H1 (cell line): ENCODE measurements around the gene RAB3GAP2. TPM values are rescaled to one million over a fixed set of nuclear protein-coding genes. Genes with fewer than 3 reads are reported as not detected.

Experiments
- ASH2L ChIP-seq: fragments of 200-600, 300-600 bp; sonication (generic); IDR thresholded peaks from one replicate; pipeline ENCODE4 v1.7.1; 2017; ENCODE audit warnings: low read length
- RBBP5 ChIP-seq: IDR thresholded peaks from 2 replicates; pipeline ENCODE4 v1.7.1; 2012; ENCODE audit warnings: low read depth, mild to moderate bottlenecking, inconsistent platforms, low read length, moderate library complexity, borderline replicate concordance
- SIX5 ChIP-seq: IDR thresholded peaks from 2 replicates; pipeline ENCODE4 v1.6.1; 2011; ENCODE audit warnings: mild to moderate bottlenecking, low read depth, low read length
- SP4 ChIP-seq: IDR thresholded peaks from 2 replicates; pipeline ENCODE4 v1.6.1; 2012; ENCODE audit warnings: low read length, inconsistent platforms
- polyA plus RNA-seq, 7 experiments: library from polyadenylated mRNA; depleted of rRNA in 3 of 7; stranded (reverse) in 5 of 7; unstranded in 2 of 7; fragments of >200 nt in 5 of 7; fragments of 200-250 nt in 2 of 7; gene quantifications; 1 replicate in 5 of 7; 2 replicates in 1 of 7; 4 replicates in 1 of 7; pipeline versions ENCODE4 v1.2.1 to v1.2.3, GENCODE V29; 2011 to 2013; ENCODE audit warnings: missing spikeins in 2 of 7, mixed read lengths in 2 of 7
- total RNA-seq: library from RNA; stranded (reverse); fragmentation: NEBNext Ultra II Directional; extraction: Animal tissue kit (Norgen Biotek cat#: 25700); gene quantifications from 2 replicates; pipeline ENCODE4 v1.2.1, GENCODE V29; 2021

RAB3GAP2 gene
- total and polyA plus RNA-seq, 2 of the 8 experiments (the other 6 are each of a cell fraction or from before 2014, with no cell fraction given) = 19.7 to 52.7 TPM

DNA sequence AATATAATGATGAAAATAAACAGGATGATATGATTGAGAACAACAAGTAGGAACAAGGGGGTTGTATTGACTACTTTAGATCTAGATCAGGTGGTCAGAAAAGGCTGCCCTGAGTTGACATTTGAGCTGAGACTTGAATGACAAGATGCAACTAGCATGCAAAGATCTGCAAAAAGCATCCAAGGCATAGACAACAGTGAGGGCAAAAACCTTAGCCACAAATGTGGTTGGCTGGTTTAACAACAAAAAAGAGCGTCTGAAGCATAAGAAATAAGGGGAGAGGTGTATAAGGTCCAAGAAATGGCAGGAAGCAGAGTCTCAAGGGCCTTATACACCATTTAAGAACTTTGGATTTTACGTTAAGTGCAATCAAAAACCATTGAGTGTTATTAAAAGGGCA lies 3.2 kb downstream of the RAB3GAP2 start (continued):
- TF ChIP-seq SIX5 (no peak), ASH2L (no peak), RBBP5 (no peak), SP4 (no peak)
